ENCODE measurements around the gene INS. TPM values are rescaled to one million over a fixed set of nuclear protein-coding genes. Genes with fewer than 3 reads are reported as not detected.

INS gene
- total RNA-seq, 1 donor from 2014 or later = not detected

- Mint-ChIP-seq H3K9me3 (no peaks in the 10 kb centered on the region), H3K27me3 (ENCODE audit: low read depth) (no peaks in the 10 kb centered on the region), H3K27ac (no peak overlapping the region), H3K36me3 (ENCODE audit: low read depth) (no peaks in the 10 kb centered on the region), H3K4me1 (ENCODE audit: low read depth) (no peaks in the 10 kb centered on the region), H3K4me3 (ENCODE audit: low read depth) (no peak overlapping the region)
- intact Hi-C loops (cut with micrococcal nuclease) = no loop called here
- no peak for DNase-seq (ENCODE audit: low spot score)
Measured at GRCh38 chr11:2163428-2163978, 2.5 kb upstream of the INS start.

- intact Hi-C loops (cut with micrococcal nuclease) = loop anchor here (10.0 kb wide), 1 partner anchor 465 kb away; the partner anchor contains the start of gene KRTAP5-6
Measured at GRCh38 chr11:2159536-2160413, 1.2 kb downstream of the INS start.

GRCh38 chr11:2158966-2159365 is 2.0 kb downstream of the INS start:
- H3K4me1 Mint-ChIP-seq (ENCODE audit: low read depth) = no peaks in the 10 kb centered on the region
- H3K27me3 Mint-ChIP-seq (ENCODE audit: low read depth) = no peaks in the 10 kb centered on the region
- H3K9me3 Mint-ChIP-seq = no peaks in the 10 kb centered on the region
- H3K36me3 Mint-ChIP-seq (ENCODE audit: low read depth) = no peaks in the 10 kb centered on the region
- intact Hi-C loops (cut with micrococcal nuclease) = loop anchor here (10.0 kb wide), 1 partner anchor 464 kb away; the partner anchor contains the start of gene KRTAP5-6
- no peak for DNase-seq (ENCODE audit: low spot score)
- no peak overlapping the region for H3K27ac Mint-ChIP-seq
- H3K4me3 Mint-ChIP-seq (ENCODE audit: low read depth) = no peak overlapping the region

More at GRCh38 chr11:2159536-2160413, 1.2 kb downstream of the INS start:
- Mint-ChIP-seq H3K36me3 (ENCODE audit: low read depth) (no peaks in the 10 kb centered on the region), H3K4me1 (ENCODE audit: low read depth) (no peaks in the 10 kb centered on the region), H3K27ac (no peak overlapping the region), H3K27me3 (ENCODE audit: low read depth) (no peaks in the 10 kb centered on the region), H3K4me3 (ENCODE audit: low read depth) (no peak overlapping the region), H3K9me3 (no peaks in the 10 kb centered on the region)
- DNase-seq (ENCODE audit: low spot score) = no peak

GRCh38 chr11:2158296-2158737 is 2.7 kb downstream of the INS start:
- H3K36me3 Mint-ChIP-seq (ENCODE audit: low read depth) = no peaks in the 10 kb centered on the region
- H3K4me3 Mint-ChIP-seq (ENCODE audit: low read depth) = no peak overlapping the region
- no peak overlapping the region for H3K27ac Mint-ChIP-seq
- intact Hi-C loops (cut with micrococcal nuclease) = loop anchor here (10.0 kb wide), 1 partner anchor 464 kb away; the partner anchor contains the start of gene KRTAP5-6
- no peak for DNase-seq (ENCODE audit: low spot score)
- no peaks in the 10 kb centered on the region for H3K9me3 Mint-ChIP-seq
- H3K4me1 Mint-ChIP-seq (ENCODE audit: low read depth) = no peaks in the 10 kb centered on the region
- no peaks in the 10 kb centered on the region for H3K27me3 Mint-ChIP-seq (ENCODE audit: low read depth)

GRCh38 chr11:2157294-2158040 is 3.5 kb downstream of the INS start:
- DNase-seq (ENCODE audit: low spot score) = no peak
- H3K4me1 Mint-ChIP-seq (ENCODE audit: low read depth) = no peaks in the 10 kb centered on the region
- no peak overlapping the region for H3K4me3 Mint-ChIP-seq (ENCODE audit: low read depth)
- no peaks in the 10 kb centered on the region for H3K9me3 Mint-ChIP-seq
- no peak overlapping the region for H3K27ac Mint-ChIP-seq
- no peaks in the 10 kb centered on the region for H3K36me3 Mint-ChIP-seq (ENCODE audit: low read depth)
- intact Hi-C loops (cut with micrococcal nuclease) = loop anchor here (10.0 kb wide), 1 partner anchor 463 kb away; the partner anchor contains the start of gene KRTAP5-6
- no peaks in the 10 kb centered on the region for H3K27me3 Mint-ChIP-seq (ENCODE audit: low read depth)

GRCh38 chr11:2156416-2157182 is 4.4 kb downstream of the INS start:
- no peaks in the 10 kb centered on the region for H3K36me3 Mint-ChIP-seq (ENCODE audit: low read depth)
- no peaks in the 10 kb centered on the region for H3K9me3 Mint-ChIP-seq
- peaks cover 3% of the 10 kb centered on the region for H3K4me1 Mint-ChIP-seq (ENCODE audit: low read depth)
- peak; percentile 30 for DNase-seq (ENCODE audit: low spot score)
- H3K4me3 Mint-ChIP-seq (ENCODE audit: low read depth) = no peak overlapping the region
- intact Hi-C loops (cut with micrococcal nuclease) = loop anchor here (10.0 kb wide), 1 partner anchor 462 kb away; the partner anchor contains the start of gene KRTAP5-6
- no peaks in the 10 kb centered on the region for H3K27me3 Mint-ChIP-seq (ENCODE audit: low read depth)
- no peak overlapping the region for H3K27ac Mint-ChIP-seq

- no peak for DNase-seq (ENCODE audit: low spot score)
- Mint-ChIP-seq H3K27me3 (ENCODE audit: low read depth) (peaks cover 5% of the 10 kb centered on the region), H3K36me3 (ENCODE audit: low read depth) (no peaks in the 10 kb centered on the region)
Measured at GRCh38 chr11:2155511-2155910, 5.5 kb downstream of the INS start.

GRCh38 chr11:2154889-2155288 is 6.1 kb downstream of the INS start:
- Mint-ChIP-seq H3K4me3 (ENCODE audit: low read depth) (no peak overlapping the region), H3K27ac (no peak overlapping the region), H3K9me3 (no peaks in the 10 kb centered on the region), H3K27me3 (ENCODE audit: low read depth) (peaks cover 10% of the 10 kb centered on the region), H3K4me1 (ENCODE audit: low read depth) (peaks cover 11% of the 10 kb centered on the region), H3K36me3 (ENCODE audit: low read depth) (no peaks in the 10 kb centered on the region)
- intact Hi-C loops (cut with micrococcal nuclease) = loop anchor here (5.0 to 10.0 kb wide), 2 partner anchors 318 to 460 kb away; partner anchors contain the start of genes KRTAP5-6 and TNNI2
- no peak for DNase-seq (ENCODE audit: low spot score)

More at GRCh38 chr11:2155511-2155910, 5.5 kb downstream of the INS start:
- no peak overlapping the region for H3K27ac Mint-ChIP-seq
- intact Hi-C loops (cut with micrococcal nuclease) = loop anchor here (10.0 kb wide), 1 partner anchor 461 kb away; the partner anchor contains the start of gene KRTAP5-6
- H3K4me3 Mint-ChIP-seq (ENCODE audit: low read depth) = no peak overlapping the region
- peaks cover 8% of the 10 kb centered on the region for H3K4me1 Mint-ChIP-seq (ENCODE audit: low read depth)
- no peaks in the 10 kb centered on the region for H3K9me3 Mint-ChIP-seq

- H3K4me1 Mint-ChIP-seq (ENCODE audit: low read depth) = peaks cover 13% of the 10 kb centered on the region
- no peak overlapping the region for H3K4me3 Mint-ChIP-seq (ENCODE audit: low read depth)
- no peak overlapping the region for H3K27ac Mint-ChIP-seq
- no peak for DNase-seq (ENCODE audit: low spot score)
- no peaks in the 10 kb centered on the region for H3K9me3 Mint-ChIP-seq
- no peaks in the 10 kb centered on the region for H3K36me3 Mint-ChIP-seq (ENCODE audit: low read depth)
- peaks cover 13% of the 10 kb centered on the region for H3K27me3 Mint-ChIP-seq (ENCODE audit: low read depth)
- intact Hi-C loops (cut with micrococcal nuclease) = loop anchor here (5.0 to 10.0 kb wide), 2 partner anchors 317 to 459 kb away; partner anchors contain the start of genes KRTAP5-6 and TNNI2
Measured at GRCh38 chr11:2154195-2154585, 6.8 kb downstream of the INS start.

- H3K9me3 Mint-ChIP-seq = no peaks in the 10 kb centered on the region
- no peak for DNase-seq (ENCODE audit: low spot score)
- H3K4me1 Mint-ChIP-seq (ENCODE audit: low read depth) = peaks cover 13% of the 10 kb centered on the region
- no peak overlapping the region for H3K4me3 Mint-ChIP-seq (ENCODE audit: low read depth)
- no peak overlapping the region for H3K27ac Mint-ChIP-seq
- peaks cover 18% of the 10 kb centered on the region for H3K27me3 Mint-ChIP-seq (ENCODE audit: low read depth)
- intact Hi-C loops (cut with micrococcal nuclease) = loop anchor here (5.0 to 10.0 kb wide), 2 partner anchors 316 to 459 kb away; partner anchors contain the start of genes KRTAP5-6 and TNNI2
- H3K36me3 Mint-ChIP-seq (ENCODE audit: low read depth) = no peaks in the 10 kb centered on the region
Measured at GRCh38 chr11:2153581-2154194, 7.3 kb downstream of the INS start.

GRCh38 chr11:2151500-2152257 is 9.3 kb downstream of the INS start:
- peaks cover 13% of the 10 kb centered on the region for H3K4me1 Mint-ChIP-seq (ENCODE audit: low read depth)
- peak; percentile 61 for DNase-seq (ENCODE audit: low spot score)
- intact Hi-C loops (cut with micrococcal nuclease) = loop anchor here (5.0 to 10.0 kb wide), 2 partner anchors 314 to 457 kb away; partner anchors contain the start of genes KRTAP5-6 and TNNI2
- H3K9me3 Mint-ChIP-seq = no peaks in the 10 kb centered on the region
- no peaks in the 10 kb centered on the region for H3K36me3 Mint-ChIP-seq (ENCODE audit: low read depth)
- H3K4me3 Mint-ChIP-seq (ENCODE audit: low read depth) = no peak overlapping the region
- peaks cover 32% of the 10 kb centered on the region for H3K27me3 Mint-ChIP-seq (ENCODE audit: low read depth)
- no peak overlapping the region for H3K27ac Mint-ChIP-seq

Data from activated T-helper 2 cell treated with anti-CD3 and anti-CD28 coated beads, Interferon-gamma antibody, Interleukin-2, Interleukin-4, amounts not matched to agents 10 μg/mL and 5 μg/mL and 100 μg/mL, durations not matched to agents 14 hours and 24 hours and 36 hours (primary cell).